HTR-8/SVneo (cell line): Measurements from ENCODE around the gene FREY1.
"Not testable (repeated sequence)": the region's sequence is repeated elsewhere in the genome, so short reads cannot be mapped to it uniquely, and the experiment has no call there.

Experiments used
- DNase-seq: peaks from one replicate; pipeline ENCODE4 v3.0.0; 2011; ENCODE audit warnings: low spot score, mixed read lengths; ENCODE audit not compliant: insufficient read length
- FAIRE-seq: peaks from 2 replicates; lab custom pipeline; 2011; peaks lifted over from hg19 to GRCh38; lab: Jason Lieb, UNC

The FREY1 gene

DNA sequence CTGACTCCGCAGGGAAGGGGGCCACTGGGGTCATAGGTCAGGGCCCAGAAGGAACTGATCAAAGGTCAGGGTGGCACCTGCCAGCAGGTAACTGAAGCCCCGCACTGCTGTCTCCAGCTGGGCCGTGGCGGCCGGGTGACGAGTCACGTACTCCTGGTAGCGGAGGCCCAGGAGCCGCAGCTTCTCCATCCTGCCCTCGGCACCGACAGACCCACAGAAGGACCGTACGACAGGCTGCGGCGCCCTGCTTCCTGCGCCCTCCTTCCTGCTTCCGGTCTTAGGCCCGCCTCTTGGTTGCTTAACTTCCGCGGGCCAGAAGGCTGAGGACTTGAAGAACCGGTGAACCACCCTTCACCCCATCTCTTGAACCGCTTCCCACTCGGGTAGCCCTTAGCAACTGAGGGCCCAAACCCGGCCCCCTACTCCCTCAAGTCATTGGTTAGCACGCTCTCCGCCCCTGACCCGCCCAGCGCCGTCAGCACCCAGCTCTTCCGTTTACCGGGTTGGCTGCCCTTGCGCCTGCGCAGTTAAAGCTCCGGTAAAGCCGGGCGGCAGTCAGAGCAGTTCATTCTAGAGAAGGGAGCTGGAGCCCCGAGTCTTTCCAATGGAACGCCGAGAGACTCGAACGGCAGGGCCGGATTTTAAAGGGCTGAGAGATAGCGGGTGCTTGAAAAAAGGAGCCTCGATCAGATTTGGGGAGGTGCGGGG, 10.7 kb upstream of the FREY1 start, which contains the start of gene PEX16:
Gene PEX16, minus strand, starts transcription at position 255 of the 708 bp plus-strand sequence. Its CDS starts 66 bp downstream, at position 189.
- peak; percentile 98 for DNase-seq
- FAIRE-seq, result peak; percentile 58

DNA sequence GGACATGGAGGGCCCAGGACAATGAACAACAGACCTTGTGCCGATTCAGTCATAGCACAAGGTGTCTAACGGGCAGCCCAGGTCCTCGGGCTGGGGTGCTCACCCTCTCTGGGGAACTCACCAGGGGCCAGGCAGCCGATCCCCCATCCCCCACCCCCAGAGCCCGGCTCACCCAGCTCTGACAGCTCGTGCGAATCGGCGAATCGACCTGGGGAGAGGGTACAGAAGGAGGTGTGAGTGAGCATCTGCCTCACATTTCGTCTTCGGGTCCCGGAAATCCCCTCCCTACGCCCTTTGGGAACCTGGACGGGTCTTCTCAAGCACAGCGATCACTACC, 10.2 kb upstream of the FREY1 start:
- no peak for DNase-seq
- no peak for FAIRE-seq

GRCh38 chr11:45915446-45915845, 8.4 kb upstream of the FREY1 start:
- FAIRE-seq (no peak), DNase-seq (no peak)

GRCh38 chr11:45913942-45914635, 7.0 kb upstream of the FREY1 start:
- FAIRE-seq, result no peak
- no peak for DNase-seq

DNA sequence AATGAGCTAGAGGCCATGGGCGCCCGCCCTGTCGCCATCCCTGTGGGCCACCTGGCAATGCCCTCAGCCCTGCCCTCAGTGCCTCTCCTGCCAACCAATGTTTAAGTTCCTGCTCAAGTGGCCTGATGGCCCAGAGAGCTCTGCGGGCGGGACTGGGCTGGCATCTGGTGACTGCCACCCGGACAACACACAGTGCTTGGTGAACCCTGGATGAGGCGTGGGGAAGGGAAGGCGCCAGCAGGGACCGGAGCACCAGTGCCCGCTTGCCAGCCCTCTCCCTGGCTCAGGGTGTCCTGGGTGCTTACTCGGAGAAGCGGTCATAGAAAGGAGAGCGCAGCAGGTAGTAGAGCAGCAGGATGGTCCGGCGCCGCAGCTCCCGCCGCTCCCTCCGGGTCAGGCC, 6.4 kb upstream of the FREY1 start:
- FAIRE-seq, result no peak
- DNase-seq, result no peak

GRCh38 chr11:45910623-45911022, 3.6 kb upstream of the FREY1 start:
- FAIRE-seq, result no peak

GRCh38 chr11:45909594-45910475, 2.8 kb upstream of the FREY1 start:
- FAIRE-seq (no peak), DNase-seq (no peak)

More at GRCh38 chr11:45910623-45911022, 3.6 kb upstream of the FREY1 start:
- no peak for DNase-seq

GRCh38 chr11:45907911-45908370, 870 bp upstream of the FREY1 start:
- DNase-seq, result no peak
- FAIRE-seq, result no peak

DNA sequence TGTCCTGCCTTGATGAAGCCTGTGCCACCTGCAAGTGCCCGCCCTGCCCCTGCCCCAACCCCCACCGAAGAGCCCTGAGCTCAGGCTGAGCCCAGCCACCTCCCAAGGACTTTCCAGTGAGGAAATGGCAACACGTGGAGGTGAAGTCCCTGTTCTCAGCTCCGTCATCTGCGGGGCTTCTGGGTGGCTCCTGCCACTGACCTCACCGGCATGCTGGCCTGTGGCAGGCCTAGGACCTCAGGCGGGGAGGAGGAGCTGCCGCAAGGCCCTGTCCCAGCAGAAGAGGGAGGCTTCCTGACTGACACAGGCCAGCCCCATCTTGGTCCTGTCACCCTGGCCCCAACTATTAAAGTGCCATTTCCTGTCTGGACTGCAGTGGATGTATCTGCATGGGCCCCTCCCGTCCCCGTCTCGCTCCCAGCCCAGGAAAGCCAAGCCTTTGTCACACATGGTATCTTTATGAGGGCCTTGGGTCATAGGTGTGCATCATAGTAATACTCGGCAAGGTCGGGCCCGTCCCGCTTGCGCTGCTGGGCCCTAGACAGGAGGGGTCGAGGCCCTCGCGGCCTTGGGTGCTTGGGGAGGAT, 882 bp downstream of the FREY1 start:
- FAIRE-seq, result no peak
- DNase-seq, result no peak

- FAIRE-seq, DNase-seq: not testable (repeated sequence)
These were observed 1.5 kb downstream of the FREY1 start for GRCh38 chr11:45905576-45905975.

DNA sequence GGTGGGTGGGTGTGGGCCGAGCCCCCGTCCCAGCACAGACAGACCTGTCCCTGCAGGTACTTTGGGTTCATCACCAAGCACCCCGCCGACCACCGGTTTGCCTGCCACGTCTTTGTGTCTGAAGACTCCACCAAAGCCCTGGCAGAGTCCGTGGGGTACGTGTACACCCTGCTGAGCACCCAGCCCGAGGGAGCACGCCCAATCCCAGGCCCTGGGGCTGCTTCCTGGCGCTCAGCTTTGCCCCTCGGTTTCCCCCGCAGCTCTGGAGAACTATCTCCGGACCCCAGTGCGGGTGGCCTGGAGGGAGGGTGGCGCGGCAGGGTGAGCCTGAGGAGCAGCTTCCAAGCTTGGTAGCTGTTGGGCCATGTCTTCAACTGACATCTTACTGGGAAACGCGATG, 2.0 kb downstream of the FREY1 start:
- no peak for DNase-seq
- no peak for FAIRE-seq

- FAIRE-seq (no peak), DNase-seq (no peak)
These were observed 2.7 kb downstream of the FREY1 start for GRCh38 chr11:45904309-45904915.

GRCh38 chr11:45902452-45903380, 4.4 kb downstream of the FREY1 start:
- no peak for DNase-seq
- no peak for FAIRE-seq

DNA sequence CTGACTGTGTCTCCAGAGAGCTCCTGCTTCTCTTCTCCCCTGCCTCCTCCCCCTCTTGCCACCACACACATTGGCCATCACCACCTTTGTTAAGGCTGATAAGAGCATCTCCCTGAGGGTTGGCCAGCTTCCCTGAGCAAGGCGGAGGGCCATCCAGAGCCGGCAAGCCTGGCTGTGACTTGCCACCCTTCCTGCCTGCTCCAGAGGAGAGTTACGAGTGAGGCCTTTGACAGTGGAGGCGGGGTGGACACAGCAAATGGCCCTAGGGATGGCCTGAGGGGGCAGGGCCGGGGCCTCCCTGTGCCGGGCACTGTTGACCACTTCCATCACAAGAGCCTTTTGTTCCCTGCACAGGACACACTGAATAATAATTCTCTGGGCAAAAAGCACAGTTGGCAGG, 5.4 kb downstream of the FREY1 start:
- no peak for FAIRE-seq
- DNase-seq, result no peak

GRCh38 chr11:45900916-45901617, 6.0 kb downstream of the FREY1 start:
- FAIRE-seq, result no peak
- no peak for DNase-seq

DNA sequence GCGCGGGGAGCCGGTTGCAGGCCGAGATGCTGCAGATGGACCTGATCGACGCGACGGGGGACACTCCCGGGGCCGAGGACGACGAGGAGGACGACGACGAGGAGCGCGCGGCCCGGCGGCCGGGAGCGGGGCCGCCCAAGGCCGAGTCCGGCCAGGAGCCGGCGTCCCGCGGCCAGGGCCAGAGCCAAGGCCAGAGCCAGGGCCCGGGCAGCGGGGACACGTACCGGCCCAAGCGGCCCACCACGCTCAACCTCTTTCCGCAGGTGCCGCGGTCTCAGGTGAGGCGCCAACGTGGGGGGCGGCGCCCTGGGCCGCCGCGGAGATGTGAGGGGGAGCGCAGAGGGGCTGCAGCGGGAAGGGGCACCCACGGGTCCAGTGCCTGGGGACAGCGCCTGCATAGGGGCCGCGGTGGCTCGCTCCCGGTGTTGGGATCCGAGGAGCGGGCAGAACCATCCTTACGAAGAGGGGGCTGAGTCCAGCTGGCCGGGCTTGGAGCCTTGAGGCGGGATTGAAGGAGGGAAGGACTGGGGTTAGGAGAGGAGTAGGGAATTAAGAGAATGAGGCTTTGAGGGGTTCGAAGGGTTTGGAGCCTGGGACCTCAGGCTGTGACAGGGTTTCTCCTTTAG, 6.8 kb downstream of the FREY1 start:
- not testable (repeated sequence) for DNase-seq, FAIRE-seq

DNA sequence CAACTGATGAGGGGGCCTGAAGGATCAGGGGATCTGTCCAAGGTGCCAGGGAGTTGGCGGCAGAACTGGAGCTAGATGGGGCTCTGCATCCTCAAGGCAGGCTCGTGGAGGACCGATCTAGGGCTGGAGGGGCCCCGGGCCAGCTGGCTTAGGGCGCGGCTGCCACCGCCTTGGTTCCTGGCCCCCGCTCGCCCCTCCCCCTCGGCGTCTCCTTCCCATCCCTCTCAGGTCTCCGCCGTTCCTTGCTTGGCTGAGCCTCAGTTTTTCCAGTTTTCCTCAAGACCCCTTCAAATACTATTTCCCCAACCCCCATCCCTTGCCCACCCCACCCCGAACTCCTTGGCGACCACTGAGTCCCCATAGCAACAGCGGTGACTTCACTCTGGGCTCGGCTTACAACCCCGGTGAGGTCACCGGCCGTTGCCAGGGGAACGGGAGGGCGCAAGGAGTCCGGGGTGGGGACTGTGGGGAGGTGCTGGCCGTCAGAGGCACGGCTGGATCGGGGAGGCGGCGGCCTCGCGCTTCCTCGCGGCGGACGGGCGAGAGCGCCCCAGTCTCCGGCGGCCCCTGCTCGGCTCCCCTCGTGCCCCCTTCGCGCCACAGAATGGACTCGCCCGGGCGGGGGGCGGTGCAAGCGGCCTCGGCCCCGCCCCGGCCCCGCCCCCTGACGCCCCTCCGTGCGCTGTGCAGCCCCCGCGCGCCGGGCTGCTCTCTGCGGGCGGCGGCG, 7.5 kb downstream of the FREY1 start:
- FAIRE-seq, result peak; percentile 73
- DNase-seq, result peak; percentile 93
